ENCODE data around the gene NUP188. TPM values are rescaled to one million over a fixed set of nuclear protein-coding genes. Genes with fewer than 3 reads are reported as not detected.

Gene NUP188
- polyA plus RNA-seq, 6 donors from 2014 or later = 20.2 to 30.2 (median 24.7) TPM

DNA sequence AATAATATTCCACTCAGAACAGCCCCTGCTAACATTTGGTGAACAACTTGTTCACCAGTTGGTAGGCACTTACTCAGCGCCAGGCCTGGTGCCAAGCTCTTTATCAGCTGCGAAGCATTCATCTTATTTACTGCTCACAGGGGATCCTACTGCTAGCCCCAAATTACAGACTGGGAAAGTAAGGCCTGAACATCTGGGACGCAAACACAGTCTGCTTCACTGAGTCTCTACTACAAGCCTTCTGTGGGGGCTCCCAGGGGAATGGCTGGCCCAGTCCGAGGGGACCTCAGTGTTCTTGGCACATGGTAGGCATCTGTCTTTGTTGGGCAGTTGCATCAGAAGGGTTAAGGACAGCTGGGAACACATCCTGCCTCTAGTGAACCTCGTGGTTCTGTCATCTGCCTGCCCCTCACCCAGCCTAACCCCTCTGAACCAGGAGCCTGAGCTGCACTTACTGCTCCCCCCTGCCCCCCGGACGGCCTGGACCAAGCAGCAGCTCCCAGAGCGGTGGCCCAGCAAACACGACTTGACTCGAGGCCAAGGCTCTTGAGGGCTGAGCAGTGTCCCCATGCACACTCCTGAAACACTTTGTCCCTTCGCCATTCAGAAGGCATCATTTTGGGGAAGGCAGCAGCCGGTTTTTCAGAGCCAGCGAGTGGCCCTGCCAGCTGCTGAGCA lies 27.0 kb upstream of the NUP188 start, which contains the start of gene PHYHD1:
Gene PHYHD1 (plus strand): TSS at position 602 of the 678 bp plus-strand sequence. CDS start 1,342 bp downstream, outside the sequence.
- H3K4me3 Mint-ChIP-seq = peak within 1 kb of the TSS in 7 of 8 donors; percentile 25 to 79 (median 68)
- peaks cover 0 to 9% (median 1%) of the 10 kb centered on the region in 3 donors for H3K27me3 Mint-ChIP-seq
- H3K9me3 Mint-ChIP-seq = no peaks in the 10 kb centered on the region
- peaks cover 5% of the 10 kb centered on the region in 2 donors for H3K36me3 Mint-ChIP-seq
- ATAC-seq (ENCODE audit: low read depth in 2 of 2) (no peak), DNase-seq (no peak)
- H3K4me1 Mint-ChIP-seq = peaks cover 0 to 5% (median 0%) of the 10 kb centered on the region in 3 donors
- peak within 1 kb of the TSS in 2 of 6 donors; percentile 80 to 87 for H3K27ac Mint-ChIP-seq

DNA sequence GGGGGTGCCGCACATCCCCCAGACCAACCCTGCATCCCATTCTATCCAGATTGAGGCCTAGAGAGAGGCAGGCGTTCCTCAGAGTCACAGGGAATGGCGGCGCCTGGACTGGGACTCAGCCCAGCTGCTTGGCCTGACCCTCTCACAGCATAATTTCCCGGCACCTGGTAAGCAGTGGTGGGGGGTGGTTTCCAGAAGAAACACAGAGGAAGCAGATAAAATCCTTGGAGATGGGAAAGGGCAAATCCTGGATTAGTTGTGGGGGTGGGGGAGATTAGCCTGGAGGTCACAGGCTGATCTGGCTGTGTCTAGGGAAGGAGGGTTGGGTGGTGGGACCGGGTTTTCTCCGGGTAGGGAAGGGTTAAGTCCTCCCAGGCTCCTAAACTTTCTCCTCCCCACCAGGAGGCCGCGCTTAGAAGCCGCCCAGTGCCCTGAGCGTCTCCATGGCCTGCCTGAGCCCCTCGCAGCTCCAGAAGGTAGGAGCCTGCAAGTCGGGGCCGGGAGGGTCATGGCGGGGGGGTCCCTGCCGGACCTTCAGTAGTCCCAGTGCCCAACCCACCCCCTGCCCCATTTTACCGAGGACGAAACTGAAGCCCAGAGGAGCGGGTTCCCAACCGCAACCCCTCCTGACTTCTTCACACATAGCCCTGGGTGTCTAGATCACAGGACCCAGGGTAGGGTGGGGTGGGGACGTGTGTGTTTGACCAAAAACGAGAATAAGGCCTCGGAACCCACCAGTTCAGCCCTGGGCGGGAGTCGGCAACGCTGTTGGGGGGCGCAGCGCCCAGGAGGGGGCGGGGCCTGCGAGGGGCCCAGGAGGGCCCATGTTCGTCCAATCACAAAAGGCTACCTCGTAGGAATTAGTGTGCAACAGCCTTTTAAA lies 25.4 kb upstream of the NUP188 start:
- Mint-ChIP-seq H3K9me3 (no peaks in the 10 kb centered on the region), H3K27ac (peak overlapping the region in 2 of 6 donors; percentile 34 to 87)

DNA sequence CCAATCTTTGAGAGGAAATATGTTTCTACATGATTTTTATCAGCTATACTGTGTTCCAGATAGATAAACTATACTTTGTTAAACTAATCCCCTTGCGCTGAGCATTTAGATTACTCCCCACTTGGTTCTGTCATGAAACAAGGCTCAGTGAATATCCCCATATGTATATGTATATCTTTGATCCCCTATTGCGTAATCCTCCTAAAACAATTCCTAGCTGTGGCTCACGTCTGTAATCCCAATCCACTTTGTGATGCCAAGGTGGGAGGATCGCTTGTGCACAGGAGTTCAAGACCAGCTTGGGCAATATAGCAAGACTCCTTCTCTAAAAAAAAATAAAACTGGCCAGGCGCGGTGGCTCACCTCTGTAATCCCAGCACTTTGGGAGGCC lies 24.0 kb upstream of the NUP188 start:
- no peak for DNase-seq
- Mint-ChIP-seq H3K27me3 (peaks cover 0 to 14% (median 7%) of the 10 kb centered on the region in 3 donors), H3K27ac (peak overlapping the region in 1 of 6 donors; percentile 62), H3K4me3 (peak overlapping the region in 1 of 8 donors; percentile 48), H3K9me3 (no peaks in the 10 kb centered on the region), H3K4me1 (peaks cover 0 to 10% (median 4%) of the 10 kb centered on the region in 3 donors), H3K36me3 (no peaks in the 10 kb centered on the region)
- no peak for ATAC-seq (ENCODE audit: low read depth in 2 of 2)

More for the DNA sequence above, 25.4 kb upstream of the NUP188 start:
- peak overlapping the region in 7 of 8 donors; percentile 19 to 79 (median 68) for H3K4me3 Mint-ChIP-seq
- H3K27me3 Mint-ChIP-seq = peaks cover 0 to 14% (median 7%) of the 10 kb centered on the region in 3 donors
- peak; percentile 35 to 45 for ATAC-seq (ENCODE audit: low read depth in 2 of 2)
- H3K36me3 Mint-ChIP-seq = peaks cover 5% of the 10 kb centered on the region in 2 donors
- no peak for DNase-seq
- peaks cover 0 to 5% (median 0%) of the 10 kb centered on the region in 3 donors for H3K4me1 Mint-ChIP-seq

DNA sequence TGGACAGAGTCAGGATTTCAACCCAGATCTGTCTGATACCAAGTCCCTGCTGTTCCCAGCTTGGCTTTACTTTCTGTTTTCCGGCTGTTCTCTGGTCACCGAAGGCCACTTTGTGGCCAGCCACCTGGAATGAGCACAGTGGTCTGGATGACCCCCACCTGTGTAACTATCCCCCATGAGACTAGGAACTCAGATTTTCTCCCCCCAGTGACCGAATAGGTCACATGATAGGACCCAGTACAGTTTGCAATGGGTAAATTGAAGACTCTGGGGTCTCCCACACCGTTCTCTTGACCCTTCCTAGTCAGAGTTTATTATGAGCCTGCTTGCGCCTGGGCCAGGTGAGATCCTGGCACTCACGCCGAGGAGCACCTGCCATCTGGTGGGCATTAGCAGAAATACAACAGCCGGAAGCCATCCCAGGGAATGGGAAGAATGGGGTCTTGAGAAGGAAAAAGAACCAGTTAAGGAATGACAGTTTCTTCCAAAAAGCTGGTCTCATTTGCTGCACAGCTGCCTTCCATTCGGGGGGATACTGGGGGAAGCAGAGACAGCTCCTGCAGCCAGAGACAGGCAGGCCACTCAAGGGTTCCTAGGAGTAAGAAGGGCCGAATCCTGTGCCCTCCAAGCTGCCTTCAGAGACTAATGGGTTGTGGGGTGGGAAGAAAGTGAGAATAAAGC lies 19.6 kb upstream of the NUP188 start:
- Mint-ChIP-seq H3K27ac (peak overlapping the region in 3 of 6 donors; percentile 2 to 84 (median 20)), H3K4me1 (peaks cover 0 to 5% (median 4%) of the 10 kb centered on the region in 3 donors), H3K36me3 (no peaks in the 10 kb centered on the region), H3K9me3 (no peaks in the 10 kb centered on the region), H3K27me3 (peaks cover 0 to 7% (median 6%) of the 10 kb centered on the region in 3 donors), H3K4me3 (no peak overlapping the region)
- ATAC-seq (ENCODE audit: low read depth in 2 of 2) (peak; percentile 52 to 71), DNase-seq (peak; percentile 42)

DNA sequence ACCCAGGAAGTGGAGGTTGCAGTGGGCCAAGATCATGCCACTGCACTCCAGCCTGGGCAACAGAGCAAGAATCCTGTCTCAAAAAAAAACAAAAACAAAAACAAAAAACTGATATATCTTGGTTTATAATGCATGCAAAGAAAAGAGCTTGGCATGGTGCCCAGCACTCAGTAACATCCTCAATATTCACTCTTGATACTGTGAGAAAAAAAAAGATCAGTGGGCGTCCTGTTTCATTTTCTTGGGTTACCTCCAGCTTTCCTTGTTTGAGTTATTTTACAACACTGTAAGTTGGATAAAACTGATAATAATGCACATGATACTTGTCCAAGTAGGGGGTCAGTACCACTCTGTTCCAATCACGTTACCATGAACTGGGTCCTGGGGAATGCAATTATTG lies 18.9 kb upstream of the NUP188 start:
- H3K9me3 Mint-ChIP-seq = no peaks in the 10 kb centered on the region
- H3K27me3 Mint-ChIP-seq = peaks cover 0 to 7% (median 6%) of the 10 kb centered on the region in 3 donors
- peaks cover 0 to 5% (median 4%) of the 10 kb centered on the region in 3 donors for H3K4me1 Mint-ChIP-seq
- no peak for ATAC-seq (ENCODE audit: low read depth in 2 of 2)
- peak overlapping the region in 1 of 8 donors; percentile 32 for H3K4me3 Mint-ChIP-seq
- DNase-seq = no peak
- no peak overlapping the region for H3K27ac Mint-ChIP-seq
- H3K36me3 Mint-ChIP-seq = no peaks in the 10 kb centered on the region

DNA sequence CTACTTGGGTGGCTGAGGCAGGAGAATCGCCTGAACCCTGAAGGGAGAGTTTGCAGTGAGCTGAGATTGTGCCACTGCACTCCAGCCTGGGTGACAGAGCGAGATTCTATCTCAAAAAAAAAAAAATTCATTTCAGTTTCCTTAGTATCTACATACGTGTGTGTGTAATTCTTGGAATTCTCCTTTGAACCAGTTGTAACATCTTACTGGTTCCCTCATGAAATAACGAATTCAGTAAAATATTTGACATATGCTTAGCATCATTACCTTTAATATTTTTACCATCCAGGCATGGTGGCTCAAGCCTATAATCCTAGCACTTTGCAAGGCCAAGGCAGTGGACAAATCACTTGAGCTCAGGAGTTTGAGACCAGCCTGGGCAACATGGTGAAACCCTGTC lies 17.9 kb upstream of the NUP188 start:
- no peak for DNase-seq
- peaks cover 0 to 5% (median 4%) of the 10 kb centered on the region in 3 donors for H3K4me1 Mint-ChIP-seq
- H3K27me3 Mint-ChIP-seq = peaks cover 0 to 7% (median 6%) of the 10 kb centered on the region in 3 donors
- H3K36me3 Mint-ChIP-seq = no peaks in the 10 kb centered on the region
- no peak for ATAC-seq (ENCODE audit: low read depth in 2 of 2)
- no peak overlapping the region for H3K4me3 Mint-ChIP-seq
- H3K9me3 Mint-ChIP-seq = no peaks in the 10 kb centered on the region
- no peak overlapping the region for H3K27ac Mint-ChIP-seq

DNA sequence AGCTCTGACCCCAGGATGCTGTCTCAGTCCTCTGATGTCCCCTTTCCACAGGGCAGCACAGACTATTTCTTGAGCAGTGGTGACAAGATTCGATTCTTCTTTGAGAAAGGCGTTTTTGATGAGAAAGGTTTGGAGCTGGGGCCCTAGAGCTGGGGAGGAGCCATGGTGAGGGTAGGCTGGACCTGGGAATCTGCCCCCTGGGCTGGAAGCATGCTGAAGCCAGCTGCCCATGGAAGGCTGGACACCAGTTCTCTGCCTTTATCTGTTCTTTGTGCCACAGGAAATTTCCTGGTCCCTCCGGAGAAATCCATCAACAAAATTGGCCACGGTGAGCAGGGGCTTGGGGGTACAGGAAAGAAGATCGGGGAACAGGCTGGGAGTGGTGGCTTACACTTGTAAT lies 13.8 kb upstream of the NUP188 start:
- Mint-ChIP-seq H3K27me3 (no peaks in the 10 kb centered on the region), H3K27ac (no peak overlapping the region), H3K4me1 (no peaks in the 10 kb centered on the region), H3K36me3 (no peaks in the 10 kb centered on the region), H3K4me3 (no peak overlapping the region), H3K9me3 (no peaks in the 10 kb centered on the region)
- ATAC-seq (ENCODE audit: low read depth in 2 of 2) = no peak
- DNase-seq = no peak

DNA sequence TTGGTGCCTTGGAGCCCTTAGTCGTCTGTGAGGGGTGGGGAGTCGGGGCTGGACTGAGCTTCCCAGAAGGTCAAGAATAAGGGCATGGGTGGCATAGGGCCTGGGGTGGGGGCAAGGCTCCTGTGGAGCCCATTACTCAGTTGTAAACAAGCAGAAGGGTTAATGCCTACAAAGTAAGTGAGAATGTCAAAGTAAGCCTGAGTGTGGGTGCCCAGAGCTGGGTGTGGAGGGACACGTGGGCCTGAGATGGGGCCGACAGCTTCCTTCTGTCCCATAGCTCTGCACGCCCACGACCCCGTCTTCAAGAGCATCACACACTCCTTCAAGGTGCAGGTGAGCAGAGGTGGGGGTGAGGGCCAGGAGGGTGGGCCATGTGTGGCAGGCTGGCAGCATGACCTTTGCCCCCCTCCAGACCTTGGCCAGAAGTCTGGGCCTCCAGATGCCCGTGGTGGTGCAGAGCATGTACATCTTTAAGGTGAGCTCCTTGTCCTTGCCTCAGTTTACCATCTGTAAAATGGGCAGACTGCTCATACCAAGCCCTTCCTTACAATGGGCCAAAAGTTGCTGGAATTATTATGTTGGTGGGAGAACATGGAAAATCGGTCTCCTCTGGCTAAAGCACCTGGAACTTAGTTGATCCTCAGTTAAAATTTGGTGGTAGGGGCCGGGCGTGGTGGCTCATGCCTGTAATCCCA lies 11.2 kb upstream of the NUP188 start:
- Mint-ChIP-seq H3K4me3 (no peak overlapping the region), H3K4me1 (no peaks in the 10 kb centered on the region), H3K27ac (peak overlapping the region in 1 of 6 donors; percentile 82), H3K36me3 (no peaks in the 10 kb centered on the region), H3K9me3 (no peaks in the 10 kb centered on the region), H3K27me3 (no peaks in the 10 kb centered on the region)
- no peak for DNase-seq
- no peak for ATAC-seq (ENCODE audit: low read depth in 2 of 2)

DNA sequence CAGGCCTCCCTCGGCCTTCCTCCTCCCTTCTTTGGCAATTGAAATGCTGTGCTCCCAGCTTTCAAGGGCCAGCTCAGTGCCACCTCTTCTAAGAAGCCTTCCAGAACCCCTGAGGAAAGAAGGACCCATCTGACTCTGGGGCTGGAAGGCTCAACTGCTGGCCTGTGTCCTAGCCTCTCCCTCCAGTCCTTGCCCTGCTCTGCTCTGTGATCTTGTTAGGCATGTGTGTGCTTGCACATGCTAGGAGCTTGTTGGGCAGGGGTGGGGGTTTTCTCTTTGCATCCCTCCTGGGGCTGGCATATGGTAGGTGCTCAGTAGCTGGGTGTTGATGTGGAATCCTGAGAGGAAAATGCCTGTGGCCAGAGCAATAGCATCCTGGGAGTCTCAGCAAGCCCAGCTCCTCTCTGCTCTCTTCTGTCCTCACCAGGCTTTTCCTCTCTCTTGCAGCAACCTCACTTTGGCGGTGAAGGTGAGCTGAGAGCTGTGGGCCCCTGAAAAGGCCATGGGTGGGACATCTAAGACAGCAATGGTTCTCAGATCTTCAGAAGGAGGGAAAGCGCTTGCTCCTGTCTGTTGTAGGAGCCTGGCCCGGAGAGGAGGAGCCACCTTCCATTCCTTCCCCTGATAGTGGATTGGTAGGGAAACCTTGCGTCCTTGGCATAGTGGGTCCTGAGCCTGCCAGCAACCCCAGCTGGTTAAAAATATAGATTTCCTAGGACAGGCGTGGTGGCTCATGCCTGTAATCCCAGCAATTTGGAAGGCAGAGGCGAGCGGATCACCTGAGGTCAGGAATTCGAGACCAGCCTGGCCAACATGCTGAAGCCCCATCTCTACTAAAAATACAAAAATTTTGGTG lies 10.0 kb upstream of the NUP188 start:
- H3K36me3 Mint-ChIP-seq = no peaks in the 10 kb centered on the region
- no peaks in the 10 kb centered on the region for H3K9me3 Mint-ChIP-seq
- H3K4me3 Mint-ChIP-seq = no peak overlapping the region
- H3K4me1 Mint-ChIP-seq = no peaks in the 10 kb centered on the region
- H3K27me3 Mint-ChIP-seq = no peaks in the 10 kb centered on the region
- peak overlapping the region in 1 of 6 donors; percentile 79 for H3K27ac Mint-ChIP-seq
- no peak for DNase-seq
- no peak for ATAC-seq (ENCODE audit: low read depth in 2 of 2)

DNA sequence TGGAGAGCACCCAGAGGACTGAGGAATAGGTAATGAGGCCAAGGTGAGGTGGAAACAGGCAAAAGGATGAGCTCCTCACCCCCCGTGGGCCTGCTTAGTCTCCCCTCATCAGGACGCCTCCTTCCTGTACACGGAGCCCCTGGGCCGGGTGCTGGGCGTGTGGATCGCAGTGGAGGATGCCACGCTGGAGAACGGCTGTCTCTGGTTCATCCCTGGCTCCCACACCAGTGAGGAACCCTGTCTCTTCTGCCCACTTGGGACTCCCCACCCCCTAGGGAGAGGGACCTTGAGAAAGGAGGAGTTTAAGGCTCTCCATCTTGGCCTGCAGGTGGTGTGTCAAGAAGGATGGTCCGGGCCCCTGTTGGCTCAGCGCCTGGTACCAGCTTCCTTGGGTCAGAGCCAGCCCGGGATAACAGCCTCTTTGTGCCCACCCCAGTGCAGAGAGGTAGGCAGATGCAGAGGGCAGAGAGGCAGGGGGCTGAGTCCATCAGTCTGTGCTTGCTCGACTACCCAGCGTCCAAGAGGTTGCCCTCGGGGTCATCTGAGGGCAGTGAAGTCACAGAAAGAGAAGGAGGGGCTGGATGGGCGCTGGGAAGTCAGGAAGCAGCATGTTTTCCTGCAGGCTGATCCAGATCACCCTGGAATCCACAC lies 7.1 kb upstream of the NUP188 start:
- ATAC-seq (ENCODE audit: low read depth in 2 of 2) = no peak
- Mint-ChIP-seq H3K27ac (no peak overlapping the region), H3K36me3 (no peaks in the 10 kb centered on the region), H3K4me1 (peaks cover 0 to 4% (median 0%) of the 10 kb centered on the region in 3 donors), H3K4me3 (no peak overlapping the region), H3K27me3 (no peaks in the 10 kb centered on the region), H3K9me3 (no peaks in the 10 kb centered on the region)
- DNase-seq = no peak

DNA sequence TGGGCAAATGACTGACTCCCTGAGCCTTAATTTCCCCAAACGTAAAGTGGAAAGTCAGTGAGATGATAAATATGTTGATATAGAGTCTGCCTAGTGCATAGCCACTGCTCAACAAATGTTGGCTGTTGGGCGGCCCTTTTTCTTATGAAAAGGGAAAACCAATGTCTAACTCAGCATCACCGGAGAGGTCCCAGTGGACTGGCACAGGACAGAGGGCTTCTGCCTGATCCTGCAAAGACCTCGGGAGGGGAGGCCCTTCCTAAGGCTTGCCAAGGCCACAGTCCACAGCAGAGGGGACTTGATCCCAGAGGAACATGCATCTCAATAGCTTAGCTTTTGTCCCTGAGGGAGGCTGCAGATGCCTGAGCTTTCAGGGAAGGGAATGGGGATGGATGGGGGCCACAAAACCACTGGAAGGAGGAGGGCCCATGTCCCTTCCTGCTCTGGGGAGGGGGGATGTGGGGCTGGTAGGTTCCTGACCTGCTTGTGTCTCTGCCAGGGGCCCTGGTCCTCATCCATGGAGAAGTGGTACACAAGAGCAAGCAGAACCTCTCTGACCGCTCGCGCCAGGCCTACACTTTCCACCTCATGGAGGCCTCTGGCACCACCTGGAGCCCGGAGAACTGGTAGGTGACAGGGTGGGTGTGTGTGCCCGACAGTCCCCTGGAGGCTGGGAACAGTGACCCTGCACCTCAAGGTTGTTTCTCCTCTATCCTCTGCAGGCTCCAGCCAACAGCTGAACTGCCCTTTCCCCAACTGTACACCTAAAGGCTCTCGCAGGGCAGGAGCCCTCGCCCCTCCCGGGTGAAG lies 6.3 kb upstream of the NUP188 start:
- Mint-ChIP-seq H3K4me3 (no peak overlapping the region), H3K27ac (no peak overlapping the region), H3K4me1 (peaks cover 7 to 11% (median 7%) of the 10 kb centered on the region in 3 donors), H3K36me3 (no peaks in the 10 kb centered on the region), H3K9me3 (no peaks in the 10 kb centered on the region), H3K27me3 (no peaks in the 10 kb centered on the region)
- DNase-seq (no peak), ATAC-seq (ENCODE audit: low read depth in 2 of 2) (no peak)

Measured in naive B cell (primary cell).